Neural progenitor cell (in vitro differentiated cells): ENCODE results near the gene PFDN1. TPM values are rescaled to one million over a fixed set of nuclear protein-coding genes. Genes with fewer than 3 reads are reported as not detected.
A peak's percentile ranks its signal among the peaks of the same experiment; 100 is the strongest.

Experiments used
- DNase-seq: peaks from one replicate; pipeline ENCODE4 v3.0.0-alpha.2; 2016; ENCODE audit warnings: low spot score
- H2AFZ ChIP-seq: fragments of 200-600 bp; sonication (generic); replicated peaks from 2 replicates; pipeline ENCODE4 v1.6.1; 2016; ENCODE audit warnings: antibody characterized with exemption
- H3F3A ChIP-seq: fragments of 200-600 bp; sonication (generic); 2 replicates; pipeline ENCODE4 v1.6.1; 2016; ENCODE audit warnings: antibody characterized with exemption, low read depth
- H3K27ac ChIP-seq: fragments of 200-600 bp; sonication (generic); 2 replicates; pipeline ENCODE4 v1.5.1; 2016; ENCODE audit warnings: mild to moderate bottlenecking
- H3K27me3 ChIP-seq: fragments of 200-600 bp; sonication (generic); 2 replicates; pipeline ENCODE4 v1.6.1; 2016; ENCODE audit warnings: mild to moderate bottlenecking, moderate library complexity
- H3K36me3 ChIP-seq: fragments of 200-600 bp; sonication (generic); 2 replicates; pipeline ENCODE4 v1.5.1; 2016
- H3K4me1 ChIP-seq: fragments of 200-600 bp; sonication (generic); 2 replicates; pipeline ENCODE4 v1.6.1; 2016; ENCODE audit warnings: mixed run types
- H3K4me2 ChIP-seq: fragments of 200-600 bp; sonication (generic); 2 replicates; pipeline ENCODE4 v1.6.1; 2016
- H3K4me3 ChIP-seq: fragments of 200-600 bp; sonication (generic); 2 replicates; pipeline ENCODE4 v1.5.1; 2016
- H3K79me2 ChIP-seq: fragments of 200-600 bp; sonication (generic); 2 replicates; pipeline ENCODE4 v1.6.1; 2016; ENCODE audit warnings: low read depth
- H3K9ac ChIP-seq: fragments of 200-600 bp; sonication (generic); 2 replicates; pipeline ENCODE4 v1.6.1; 2016
- H3K9me3 ChIP-seq: fragments of 200-600 bp; sonication (generic); 2 replicates; pipeline ENCODE4 v1.5.1; 2016; ENCODE audit warnings: low read depth
- H4K20me1 ChIP-seq: fragments of 200-600 bp; sonication (generic); 2 replicates; pipeline ENCODE4 v1.6.1; 2016; ENCODE audit warnings: low read depth
- H3K27ac Mint-ChIP-seq: 3 replicates; pipeline ENCODE4 v1.8.0; 2021; ENCODE audit warnings: mixed read lengths
- H3K27me3 Mint-ChIP-seq: 2 replicates; pipeline ENCODE4 v1.8.0; 2022; ENCODE audit warnings: low read depth, mild to moderate bottlenecking, inconsistent platforms, moderate library complexity, mixed read lengths; ENCODE audit not compliant: insufficient read depth
- H3K36me3 Mint-ChIP-seq: 3 replicates; pipeline ENCODE4 v1.8.0; 2021; ENCODE audit warnings: mixed read lengths
- H3K4me1 Mint-ChIP-seq: 3 replicates; pipeline ENCODE4 v1.8.0; 2021; ENCODE audit warnings: mixed read lengths
- H3K4me3 Mint-ChIP-seq: 3 replicates; pipeline ENCODE4 v1.8.0; 2021; ENCODE audit warnings: mild to moderate bottlenecking, moderate library complexity, mixed read lengths
- H3K9me3 Mint-ChIP-seq: 3 replicates; pipeline ENCODE4 v1.8.0; 2020; ENCODE audit warnings: mixed read lengths
- CTCF ChIP-seq: fragments of 200-600 bp; sonication (generic); IDR thresholded peaks from 2 replicates; pipeline ENCODE4 v1.5.1; 2017; ENCODE audit warnings: antibody characterized with exemption, mild to moderate bottlenecking
- EZH2 ChIP-seq: fragments of 200-600 bp; sonication (generic); IDR thresholded peaks from 2 replicates; pipeline ENCODE4 v1.6.1; 2017; ENCODE audit warnings: antibody characterized with exemption, mild to moderate bottlenecking, moderate library complexity
- EZH2phosphoT487 ChIP-seq: fragments of 200-600 bp; sonication (generic); IDR thresholded peaks from 2 replicates; pipeline ENCODE4 v1.6.1; 2017; ENCODE audit warnings: antibody characterized with exemption
- total RNA-seq: library from RNA; depleted of rRNA; stranded (reverse); fragments of >200 nt; gene quantifications from 2 replicates; pipeline ENCODE4 v1.2.3, GENCODE V29; 2015; ENCODE audit warnings: low replicate concordance

PFDN1 gene
- total RNA-seq, 1 donor from 2014 or later, result 79.8 TPM

DNA sequence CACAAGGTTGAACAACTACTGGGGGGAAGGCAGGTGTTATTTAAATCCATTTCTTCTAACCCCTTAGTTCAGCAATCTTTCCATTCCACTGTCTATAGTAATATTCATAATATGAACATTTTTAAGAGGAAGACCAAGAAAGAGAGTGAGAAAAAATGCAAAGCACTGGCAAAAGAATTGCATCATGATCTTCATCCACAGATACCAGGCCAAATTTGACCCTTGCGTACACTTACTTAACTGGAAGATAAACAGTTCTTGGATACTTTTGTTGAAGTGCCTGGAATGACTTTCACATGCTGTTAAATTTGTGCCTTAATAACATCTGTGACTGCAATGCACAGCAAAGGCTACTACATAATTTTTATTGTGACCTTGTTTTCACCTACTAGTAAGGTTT is 1.8 kb downstream of the PFDN1 start:
- H3K4me2 ChIP-seq, result peak overlapping the region; percentile 98

GRCh38 chr5:140299056-140299455 is 3.8 kb downstream of the PFDN1 start:
- Histone ChIP-seq H3K79me2 (peaks cover 87% of the 10 kb centered on the region), H2AFZ (no peak overlapping the region), H3K27ac (no peak overlapping the region), H3K36me3 (no peaks in the 10 kb centered on the region), H3K4me1 (peaks cover 13% of the 10 kb centered on the region), H3K27me3 (no peaks in the 10 kb centered on the region), H3K9ac (no peak overlapping the region), H4K20me1 (peaks cover 32% of the 10 kb centered on the region), H3K4me3 (no peak overlapping the region), H3K4me2 (no peak overlapping the region), H3F3A (no peaks in the 10 kb centered on the region), H3K9me3 (no peaks in the 10 kb centered on the region)
- DNase-seq, result no peak
- Mint-ChIP-seq H3K27me3 (no peaks in the 10 kb centered on the region), H3K36me3 (peaks cover 6% of the 10 kb centered on the region), H3K4me3 (no peak overlapping the region), H3K4me1 (peaks cover 21% of the 10 kb centered on the region), H3K9me3 (no peaks in the 10 kb centered on the region), H3K27ac (no peak overlapping the region)
- TF ChIP-seq EZH2phosphoT487, result no peak
- TF ChIP-seq CTCF, result no peak
- TF ChIP-seq EZH2, result no peak

More for the DNA sequence above, 1.8 kb downstream of the PFDN1 start:
- DNase-seq, result no peak
- no peaks in the 10 kb centered on the region for H3K36me3 ChIP-seq
- H3K9me3 Mint-ChIP-seq, result no peaks in the 10 kb centered on the region
- no peaks in the 10 kb centered on the region for H3K9me3 ChIP-seq
- peaks cover 13% of the 10 kb centered on the region for H3K4me1 ChIP-seq
- H3K36me3 Mint-ChIP-seq, result peaks cover 6% of the 10 kb centered on the region
- H3K9ac ChIP-seq, result no peak overlapping the region
- H3F3A ChIP-seq, result no peaks in the 10 kb centered on the region
- no peak overlapping the region for H2AFZ ChIP-seq
- peaks cover 21% of the 10 kb centered on the region for H3K4me1 Mint-ChIP-seq
- peaks cover 67% of the 10 kb centered on the region for H3K79me2 ChIP-seq
- H3K27me3 Mint-ChIP-seq, result peaks cover 2% of the 10 kb centered on the region
- H3K4me3 Mint-ChIP-seq, result peak overlapping the region; percentile 100
- peak overlapping the region; percentile 89 for H3K4me3 ChIP-seq
- TF ChIP-seq EZH2 (no peak), EZH2phosphoT487 (no peak), CTCF (no peak)
- no peaks in the 10 kb centered on the region for H3K27me3 ChIP-seq
- H3K27ac ChIP-seq, result no peak overlapping the region
- H3K27ac Mint-ChIP-seq, result no peak overlapping the region
- peaks cover 16% of the 10 kb centered on the region for H4K20me1 ChIP-seq

GRCh38 chr5:140298183-140298601 is 4.7 kb downstream of the PFDN1 start:
- no peaks in the 10 kb centered on the region for H3K27me3 ChIP-seq
- peaks cover 40% of the 10 kb centered on the region for H4K20me1 ChIP-seq
- TF ChIP-seq EZH2phosphoT487 (no peak), CTCF (no peak), EZH2 (no peak)
- Mint-ChIP-seq H3K36me3 (peaks cover 6% of the 10 kb centered on the region), H3K4me3 (no peak overlapping the region), H3K9me3 (no peaks in the 10 kb centered on the region), H3K27ac (no peak overlapping the region), H3K4me1 (peaks cover 24% of the 10 kb centered on the region), H3K27me3 (no peaks in the 10 kb centered on the region)
- no peaks in the 10 kb centered on the region for H3K36me3 ChIP-seq
- no peak overlapping the region for H2AFZ ChIP-seq
- H3K9me3 ChIP-seq, result no peaks in the 10 kb centered on the region
- no peak overlapping the region for H3K4me3 ChIP-seq
- no peak for DNase-seq
- peaks cover 13% of the 10 kb centered on the region for H3K4me1 ChIP-seq
- no peak overlapping the region for H3K9ac ChIP-seq
- H3K4me2 ChIP-seq, result no peak overlapping the region
- H3F3A ChIP-seq, result no peaks in the 10 kb centered on the region
- H3K27ac ChIP-seq, result no peak overlapping the region
- H3K79me2 ChIP-seq, result peaks cover 96% of the 10 kb centered on the region
